HEK293 (cell line): ENCODE results near the gene GOLGA3.

ENCODE experiments used
- CTCF ChIA-PET: fragments of 350-600 bp; formaldehyde crosslinking; extraction: SDS; loops from one replicate; lab custom pipeline; 2021; ENCODE audit warnings: antibody characterized with exemption; lab: Yijun Ruan, JAX
- POLR2A ChIA-PET: fragments of 300-600 bp; formaldehyde crosslinking; extraction: SDS; loops from one replicate; lab custom pipeline; 2020; ENCODE audit warnings: antibody characterized with exemption, inconsistent platforms; lab: Yijun Ruan, JAX
- H3K27ac ChIP-seq: fragments of 200-500 bp; sonication (Bioruptor generic); 2 replicates; pipeline ENCODE4 v1.5.1; 2014; ENCODE audit warnings: low read depth, low read length, control low read depth, inconsistent platforms; ENCODE audit errors: extremely low read depth
- H3K36me3 ChIP-seq, 2 experiments: fragments of 200-500 bp in 1 of 2; sonication (Bioruptor generic) in 1 of 2; 1 replicate in 1 of 2; 2 replicates in 1 of 2; pipeline ENCODE4 v1.5.1; 2014 to 2017; ENCODE audit warnings: inconsistent platforms in 2 of 2, low read length in 2 of 2; ENCODE audit not compliant: control insufficient read depth in 2 of 2, insufficient read depth in 1 of 2
- H3K4me1 ChIP-seq: fragments of 200-500 bp; sonication (Bioruptor generic); 2 replicates; pipeline ENCODE4 v1.5.1; 2014; ENCODE audit warnings: mild to moderate bottlenecking, low read length, inconsistent platforms; ENCODE audit not compliant: control insufficient read depth, insufficient read depth
- H3K4me3 ChIP-seq: 2 replicates; pipeline ENCODE4 v1.5.1; 2011; ENCODE audit warnings: low read depth, mild to moderate bottlenecking, control low read depth, low read length, moderate library complexity
- H3K9me3 ChIP-seq: fragments of 200-500 bp; sonication (Bioruptor generic); 2 replicates; pipeline ENCODE4 v1.5.1; 2014; ENCODE audit warnings: low read depth, low read length, inconsistent platforms; ENCODE audit not compliant: control insufficient read depth, insufficient read depth
- FEZF1 ChIP-seq: fragments of 450-650 bp; formaldehyde crosslinking; IDR thresholded peaks from 2 replicates; pipeline ENCODE4 v1.5.1; 2016; ENCODE audit warnings: missing biosample characterization, missing genetic modification characterization
- GLIS1 ChIP-seq: fragments of 450-650 bp; formaldehyde crosslinking; IDR thresholded peaks from 2 replicates; pipeline ENCODE4 v1.5.1; 2016; ENCODE audit warnings: missing biosample characterization, missing genetic modification characterization
- KLF10 ChIP-seq: fragments of 450-650 bp; IDR thresholded peaks from 2 replicates; pipeline ENCODE4 v1.5.1; 2018; ENCODE audit warnings: missing biosample characterization, mild to moderate bottlenecking, missing genetic modification characterization
- PRDM2 ChIP-seq: fragments of 450-650 bp; formaldehyde crosslinking; IDR thresholded peaks from 2 replicates; pipeline ENCODE4 v1.5.1; 2016; ENCODE audit warnings: missing biosample characterization, missing genetic modification characterization, borderline replicate concordance
- REST ChIP-seq: fragments of 450-650 bp; formaldehyde crosslinking; IDR thresholded peaks from 2 replicates; pipeline ENCODE4 v1.5.1; 2016; ENCODE audit warnings: missing biosample characterization, missing genetic modification characterization
- ZFHX2 ChIP-seq: fragments of 450-650 bp; formaldehyde crosslinking; conservative IDR thresholded peaks from 2 replicates; pipeline ENCODE4 v1.5.1; 2016; ENCODE audit warnings: missing biosample characterization, missing genetic modification characterization
- ZNF37A ChIP-seq: fragments of 450-650 bp; IDR thresholded peaks from 2 replicates; pipeline ENCODE4 v1.5.1; 2018; ENCODE audit warnings: missing biosample characterization, missing genetic modification characterization
- ZNF394 ChIP-seq: fragments of 450-650 bp; formaldehyde crosslinking; IDR thresholded peaks from 2 replicates; pipeline ENCODE4 v1.5.1; 2016; ENCODE audit warnings: missing biosample characterization, missing genetic modification characterization, mild to moderate bottlenecking, moderate library complexity, borderline replicate concordance
- ZNF514 ChIP-seq: fragments of 450-650 bp; formaldehyde crosslinking; IDR thresholded peaks from 2 replicates; pipeline ENCODE4 v1.5.1; 2016; ENCODE audit warnings: missing biosample characterization, missing genetic modification characterization
- ZNF555 ChIP-seq: fragments of 450-650 bp; formaldehyde crosslinking; conservative IDR thresholded peaks from 2 replicates; pipeline ENCODE4 v1.5.1; 2017; ENCODE audit warnings: missing biosample characterization, mild to moderate bottlenecking, missing genetic modification characterization, inconsistent platforms
- ZNF580 ChIP-seq: fragments of 450-650 bp; formaldehyde crosslinking; IDR thresholded peaks from 2 replicates; pipeline ENCODE4 v1.5.1; 2016; ENCODE audit warnings: missing biosample characterization, missing genetic modification characterization
- ZNF585B ChIP-seq: fragments of 450-650 bp; formaldehyde crosslinking; IDR thresholded peaks from 2 replicates; pipeline ENCODE4 v1.5.1; 2016; ENCODE audit warnings: missing biosample characterization, missing genetic modification characterization
- ZNF600 ChIP-seq: fragments of 450-650 bp; formaldehyde crosslinking; IDR thresholded peaks from 2 replicates; pipeline ENCODE4 v1.5.1; 2016; ENCODE audit warnings: missing biosample characterization, missing genetic modification characterization

The GOLGA3 gene

GRCh38 chr12:132839558-132840235, 11.0 kb upstream of the GOLGA3 start (continued):
- TF ChIP-seq PRDM2 (tag by site-specific recombination) = no peak
- TF ChIP-seq ZNF585B = no peak
- TF ChIP-seq ZNF514 (tag by site-specific recombination) = no peak
- TF ChIP-seq ZNF37A (tag by site-specific recombination) = no peak
- TF ChIP-seq FEZF1 = no peak
- no peak for TF ChIP-seq REST (tag by site-specific recombination)
- no peak for TF ChIP-seq ZNF580 (tag by site-specific recombination)
- TF ChIP-seq KLF10 = no peak
- no peak for TF ChIP-seq ZNF555 (tag by site-specific recombination)
- TF ChIP-seq ZNF394 (tag by site-specific recombination) = no peak
- TF ChIP-seq ZFHX2 (tag by site-specific recombination) = no peak

- no peak overlapping the region for H3K4me3 ChIP-seq
- CTCF ChIA-PET = no interaction called here
- H3K27ac ChIP-seq = no peak overlapping the region
- H3K4me1 ChIP-seq = no peaks in the 10 kb centered on the region
- no peaks in the 10 kb centered on the region for H3K9me3 ChIP-seq
- H3K36me3 ChIP-seq = peaks cover 4 to 66% of the 10 kb centered on the region in 2 experiments; a peak in 2 of 3 replicates
- TF ChIP-seq GLIS1 (tag by site-specific recombination) (no peak), ZNF600 (0 out of 2 replicates have a peak, but pooled peaks have one; percentile 32)
- POLR2A ChIA-PET = no interaction called here
These were observed 9.9 kb upstream of the GOLGA3 start for GRCh38 chr12:132838410-132839080.
